NCI-H2171 treated with DMSO at 0.1 percent for 48 hours (cell line): ENCODE data around the gene ROBO2.

Source experiments
- DNase-seq: peaks from one replicate; lab custom pipeline; 2025; lab: John Stamatoyannopoulos, UW

ROBO2 gene

DNA sequence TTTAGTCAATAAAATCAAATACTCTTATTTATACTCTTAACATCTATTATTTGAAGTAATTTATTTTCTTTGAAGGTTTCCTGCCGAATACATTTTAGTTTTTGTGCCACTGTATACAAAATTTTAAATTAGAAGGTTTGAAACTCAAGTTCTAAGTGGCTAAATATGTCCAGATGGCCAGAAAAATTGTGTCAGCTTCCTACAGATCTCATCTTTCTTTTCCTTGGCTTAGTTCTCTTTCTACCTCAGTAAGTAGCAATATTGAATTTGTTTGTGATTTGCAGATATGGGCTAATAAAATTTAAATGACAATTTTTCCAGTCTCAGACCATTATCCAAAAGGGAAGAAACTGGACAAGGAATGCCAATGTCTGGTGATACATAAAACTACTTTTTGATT, 452.1 kb downstream of the ROBO2 start:
- no peak for DNase-seq

DNA sequence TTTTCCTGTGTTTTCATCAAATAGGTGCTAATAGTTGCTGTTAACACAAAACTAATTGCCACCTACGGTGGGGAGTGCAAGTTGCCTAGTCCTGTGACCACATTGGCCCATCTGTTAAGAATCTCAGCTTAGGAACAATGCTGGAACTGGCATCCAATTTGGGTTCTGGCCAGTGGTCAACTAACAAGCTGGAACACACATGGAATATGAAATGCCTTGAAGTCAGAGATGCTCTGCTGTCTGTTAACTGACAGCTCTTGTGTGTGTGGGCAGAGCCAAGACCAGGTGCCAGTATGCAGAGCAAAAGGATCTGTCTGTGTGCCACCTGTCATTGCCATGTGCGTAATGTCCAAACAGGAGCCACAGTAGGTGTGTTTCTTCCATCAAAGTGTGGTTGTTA, 460.8 kb downstream of the ROBO2 start:
- DNase-seq, result no peak

DNA sequence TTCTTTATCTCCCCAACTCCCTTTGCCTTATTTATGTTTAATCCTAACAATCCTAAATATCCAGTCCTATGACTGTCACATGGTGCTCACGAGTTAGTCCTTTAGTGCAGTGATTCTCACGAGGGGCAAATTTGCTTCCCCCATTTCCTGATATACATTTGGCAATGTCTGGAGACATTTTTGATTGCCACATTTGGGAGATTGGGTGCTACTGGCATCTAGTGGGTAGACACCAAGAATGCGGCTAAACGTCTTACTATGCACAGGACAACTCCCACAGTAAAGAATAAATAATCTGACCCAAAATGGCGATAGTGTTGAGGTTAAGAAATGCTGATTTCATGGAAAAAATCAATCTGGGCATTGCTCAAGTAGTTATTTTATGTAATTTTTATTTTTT, 466.5 kb downstream of the ROBO2 start:
- DNase-seq, result no peak

DNA sequence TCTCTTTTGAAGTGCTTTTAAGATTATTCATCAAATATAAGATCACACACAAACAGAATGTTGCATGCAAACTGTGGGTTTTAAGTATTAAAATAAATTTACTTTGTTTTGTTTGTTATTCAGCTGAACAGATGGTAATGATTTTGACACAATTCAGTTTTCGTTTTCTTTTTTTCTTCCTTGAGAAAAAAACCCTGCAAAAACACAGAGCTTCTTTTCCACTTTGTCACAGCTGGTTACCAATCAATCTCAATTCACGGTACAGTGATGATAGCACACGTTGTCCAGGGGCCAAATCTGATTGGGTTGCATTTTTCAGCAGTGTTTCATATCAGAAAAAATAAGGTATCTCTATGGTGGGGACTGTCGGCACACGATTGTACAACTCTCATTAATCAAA, 473.6 kb downstream of the ROBO2 start:
- DNase-seq, result peak; percentile 90

DNA sequence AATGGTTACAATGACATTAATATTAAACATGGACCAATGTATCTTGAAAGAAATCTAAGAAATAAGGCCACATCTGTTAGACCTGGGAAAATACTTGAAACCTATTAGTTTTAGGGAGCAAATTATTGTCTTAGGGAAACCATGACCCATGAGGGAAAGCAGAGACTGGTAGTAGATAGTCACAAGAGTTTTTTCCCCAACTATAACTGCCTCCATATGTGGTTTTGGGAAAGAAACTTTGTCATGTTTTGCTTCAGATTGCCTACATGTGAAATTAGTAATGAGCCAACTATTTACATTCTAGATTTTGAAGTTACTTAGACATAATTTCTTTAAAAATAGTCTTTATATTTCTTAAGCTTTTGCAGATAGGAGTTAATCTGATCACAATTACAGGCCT, 474.9 kb downstream of the ROBO2 start:
- DNase-seq, result no peak

DNA sequence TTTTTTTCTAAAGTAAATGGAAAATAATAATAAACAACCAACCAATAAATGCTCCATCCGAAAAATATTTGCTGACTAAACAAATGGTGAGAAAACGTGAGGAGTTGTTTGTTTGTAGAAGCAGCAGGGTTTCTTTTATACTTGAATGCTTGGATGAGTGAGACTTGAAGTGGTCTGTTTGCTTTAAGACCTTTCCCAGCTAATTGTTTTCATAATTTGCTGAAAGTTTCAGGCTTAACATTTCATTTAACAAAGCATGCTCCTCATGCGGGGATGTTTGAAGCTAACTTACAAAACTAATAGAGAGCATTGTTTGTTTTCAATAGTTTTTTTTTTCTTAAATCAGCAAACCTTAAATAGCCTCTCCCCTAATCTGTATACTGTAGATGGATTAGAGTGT, 484.6 kb downstream of the ROBO2 start:
- peak; percentile 34 for DNase-seq

DNA sequence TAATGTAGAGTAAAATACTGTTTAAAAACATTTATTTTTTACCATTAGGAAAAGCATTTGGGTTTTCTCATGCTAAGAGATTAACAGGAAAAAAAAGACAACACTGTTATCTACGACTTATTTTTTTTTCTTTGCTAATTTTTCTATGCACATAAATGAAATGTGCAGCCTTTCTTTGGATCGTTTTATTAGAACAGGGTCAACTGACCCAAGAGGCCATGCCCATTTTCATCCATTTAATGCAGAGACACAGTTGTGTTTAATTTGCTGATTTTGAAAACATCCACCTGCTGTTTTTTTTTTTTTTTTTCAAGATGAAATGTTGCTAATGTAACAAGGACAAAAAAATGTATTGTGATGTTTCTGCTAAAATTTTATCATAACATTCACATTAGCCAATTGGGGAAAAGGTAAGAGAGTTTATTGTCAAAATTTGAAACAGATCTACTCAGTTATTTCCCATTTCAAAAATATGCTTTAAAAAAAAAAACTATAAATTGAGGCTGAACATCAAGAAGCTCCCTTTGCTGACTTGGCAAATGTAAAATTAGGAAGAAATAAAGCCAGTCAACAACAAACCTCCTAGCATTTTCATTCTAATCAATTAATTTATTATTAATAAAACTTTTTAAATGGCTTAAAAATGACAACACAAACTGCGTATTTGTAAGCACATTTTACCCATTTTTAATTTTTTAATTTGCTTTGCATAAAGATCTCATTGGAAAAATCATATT, 485.2 kb downstream of the ROBO2 start:
- DNase-seq, result no peak

DNA sequence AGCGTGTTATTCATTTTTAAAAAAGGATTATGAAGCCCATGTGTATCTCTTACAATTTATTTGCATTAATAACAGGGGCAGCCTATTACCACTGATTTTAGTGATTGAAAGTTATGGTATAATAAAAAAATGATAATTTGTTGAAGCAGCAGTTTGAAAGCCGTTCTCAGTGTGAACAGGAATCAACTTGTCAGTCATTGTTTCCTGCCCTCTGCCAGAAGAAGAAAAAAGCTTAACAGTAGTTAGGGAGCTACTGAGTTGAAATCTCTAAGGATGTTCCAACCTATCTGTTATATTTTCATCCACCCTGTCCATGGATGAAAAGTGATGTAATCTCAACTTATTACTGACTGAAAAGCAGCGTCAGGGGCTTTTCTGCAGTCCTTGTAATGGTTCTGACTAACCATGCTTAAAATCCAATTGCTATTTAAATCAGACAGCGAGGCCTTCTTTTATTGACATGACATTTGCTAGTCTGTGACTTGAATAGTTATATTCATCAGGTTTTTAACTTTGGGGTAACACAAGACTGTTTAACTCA, 486.7 kb downstream of the ROBO2 start:
- DNase-seq, result peak; percentile 28

GRCh38 chr3:77529522-77529921, 489.6 kb downstream of the ROBO2 start:
- DNase-seq, result no peak

- DNase-seq, result peak; percentile 88
Measured at GRCh38 chr3:77530870-77531269, 491.0 kb downstream of the ROBO2 start.

- no peak for DNase-seq
Measured at GRCh38 chr3:77535116-77535515, 495.2 kb downstream of the ROBO2 start.

GRCh38 chr3:77536038-77536775, 496.3 kb downstream of the ROBO2 start:
- no peak for DNase-seq

- DNase-seq, result no peak
Measured at GRCh38 chr3:77539014-77539413, 499.1 kb downstream of the ROBO2 start.

GRCh38 chr3:77539677-77540076, 499.8 kb downstream of the ROBO2 start:
- no peak for DNase-seq

DNA sequence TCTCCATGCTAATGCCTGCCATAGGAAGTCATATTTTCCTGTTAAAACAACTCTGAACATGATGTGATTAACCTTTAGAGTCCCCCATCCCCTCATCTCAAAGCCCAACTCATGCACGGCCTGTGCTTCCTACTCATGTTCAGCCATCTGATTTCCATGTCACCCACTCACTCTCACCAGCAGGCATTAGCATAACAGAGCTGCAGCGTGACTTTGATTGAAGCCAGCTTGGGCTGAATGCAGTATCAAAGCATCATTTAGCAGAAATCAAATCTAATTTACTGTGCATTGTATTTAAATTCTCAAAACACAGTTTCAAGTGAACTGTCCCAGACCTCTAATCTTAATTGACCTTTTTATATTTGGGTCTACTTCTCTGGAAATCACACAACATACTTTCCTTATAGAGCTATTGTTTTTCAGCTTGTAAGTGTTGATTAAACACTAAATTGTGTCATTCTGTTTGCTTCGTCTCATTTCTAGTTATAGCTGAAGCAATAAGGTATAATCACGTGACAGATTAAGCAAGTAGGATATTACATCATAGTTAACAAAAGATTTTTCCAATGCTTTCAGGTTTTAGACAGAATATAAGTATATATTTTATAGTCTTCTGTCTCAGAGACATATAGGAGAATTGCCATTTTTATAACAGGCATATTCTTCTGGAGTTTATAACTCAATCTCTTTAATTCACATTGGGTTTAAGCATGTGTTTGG, 501.5 kb downstream of the ROBO2 start:
- no peak for DNase-seq

GRCh38 chr3:77546246-77546645, 506.3 kb downstream of the ROBO2 start:
- no peak for DNase-seq

GRCh38 chr3:77549034-77549433, 509.1 kb downstream of the ROBO2 start:
- DNase-seq, result no peak

DNA sequence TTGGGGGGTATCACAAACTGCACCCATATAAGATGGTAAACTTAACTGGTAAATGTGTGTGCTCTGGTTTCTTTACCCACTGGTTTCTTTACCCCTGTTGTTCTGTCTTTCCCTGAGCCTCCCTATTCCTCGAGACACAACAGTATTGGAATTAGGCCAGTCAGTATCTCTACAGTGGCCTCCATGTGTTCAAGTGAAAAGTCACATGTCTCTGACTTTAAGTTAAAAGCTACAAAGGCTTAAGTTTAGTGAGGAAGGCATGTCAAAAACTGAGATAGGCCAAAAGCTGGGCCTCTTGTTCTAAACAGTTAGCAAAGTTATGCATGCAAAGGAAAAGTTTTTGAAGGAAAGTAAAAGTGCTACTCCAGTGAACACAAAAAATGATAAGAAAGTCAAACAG, 513.3 kb downstream of the ROBO2 start:
- no peak for DNase-seq

GRCh38 chr3:77562089-77562488, 522.2 kb downstream of the ROBO2 start:
- no peak for DNase-seq

- no peak for DNase-seq
Measured at GRCh38 chr3:77563012-77563411, 523.1 kb downstream of the ROBO2 start.

DNA sequence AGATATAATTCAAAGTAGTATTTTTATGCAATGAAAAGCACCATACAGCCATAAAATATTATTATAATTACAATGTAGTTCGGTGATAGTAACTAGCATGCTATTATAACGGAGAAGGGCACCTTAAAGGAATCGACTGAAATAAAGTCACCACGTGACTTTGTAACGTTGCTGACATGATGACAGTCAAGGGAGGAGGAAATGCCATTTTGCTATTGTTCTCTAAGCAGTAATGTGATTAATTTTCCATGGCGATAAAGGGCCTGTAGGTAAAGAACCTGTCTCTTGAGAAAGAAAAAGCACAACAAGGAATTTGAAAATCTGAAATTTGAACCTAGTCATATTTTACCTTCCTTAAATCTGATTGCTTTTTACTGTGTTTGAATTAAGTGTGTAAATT, 526.2 kb downstream of the ROBO2 start:
- DNase-seq, result no peak

DNA sequence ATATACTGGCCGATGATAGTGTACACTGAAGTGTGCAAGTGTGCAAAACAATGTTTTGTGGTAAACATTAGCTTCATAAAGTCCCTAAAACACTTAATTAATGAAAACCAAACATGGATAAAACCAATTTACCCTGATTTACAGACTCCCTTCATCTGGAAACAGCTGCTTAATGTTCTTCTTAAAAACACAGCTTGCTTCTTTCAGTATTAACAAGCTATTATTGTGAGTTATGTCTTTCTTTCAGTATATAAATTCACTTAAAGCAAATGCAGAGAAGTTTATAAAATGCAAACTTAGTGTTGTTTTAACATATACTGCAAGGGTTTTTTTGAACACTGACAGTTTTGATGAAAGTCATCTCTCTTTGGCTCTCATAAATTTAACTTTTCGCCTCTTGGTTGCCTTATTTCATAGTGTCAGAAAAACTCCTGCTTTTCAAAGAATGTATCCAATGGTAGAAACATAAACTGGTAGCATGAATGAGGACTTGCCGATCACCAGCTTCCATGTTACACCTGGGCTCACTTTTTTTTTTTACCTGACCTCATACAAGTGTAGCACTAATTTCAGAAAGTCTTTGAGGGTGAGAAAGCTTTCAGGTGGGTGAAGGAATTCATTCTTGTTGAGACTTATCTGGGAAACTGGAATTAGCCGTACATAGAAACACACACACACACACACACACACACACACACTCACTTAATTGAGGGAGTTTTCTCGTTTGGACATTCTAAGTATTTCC, 532.2 kb downstream of the ROBO2 start:
- DNase-seq, result no peak
